GM19372 (cell line): Measurements from ENCODE around the gene FOXD4L1.
"Not testable (repeated sequence)": the region's sequence is repeated elsewhere in the genome, so short reads cannot be mapped to it uniquely, and the experiment has no call there.

Experiments used
- ATAC-seq: cut with Tn5 transposase; IDR thresholded peaks from one replicate; pipeline ENCODE4 v1.9.1; 2021; ENCODE audit warnings: mild to moderate bottlenecking, low read depth, moderate library complexity; ENCODE audit not compliant: unreplicated experiment

FOXD4L1 gene

DNA sequence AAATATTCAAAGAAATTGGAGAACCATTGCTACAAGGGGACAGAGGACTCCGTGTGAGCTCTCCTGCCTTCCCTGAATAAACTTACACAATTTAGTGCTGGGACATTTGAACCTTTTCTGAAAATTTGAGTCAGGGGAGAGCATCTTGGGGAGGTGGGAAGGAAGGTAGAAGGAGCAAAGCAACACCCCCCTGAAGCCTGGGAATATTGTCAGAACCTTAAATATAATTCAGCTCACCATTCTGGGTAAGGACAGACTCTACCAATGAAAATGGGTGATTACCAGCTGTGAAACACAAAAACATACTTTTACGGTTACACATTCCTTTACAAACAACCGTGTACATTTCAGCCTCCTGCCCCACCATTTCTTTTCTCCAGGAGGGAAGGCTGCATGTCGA, at the start of gene FOXD4L1:
Gene FOXD4L1 (plus strand): TSS at position 301 of the 400 bp plus-strand sequence. CDS start 592 bp downstream, outside the sequence.
- ATAC-seq = not testable (repeated sequence)

DNA sequence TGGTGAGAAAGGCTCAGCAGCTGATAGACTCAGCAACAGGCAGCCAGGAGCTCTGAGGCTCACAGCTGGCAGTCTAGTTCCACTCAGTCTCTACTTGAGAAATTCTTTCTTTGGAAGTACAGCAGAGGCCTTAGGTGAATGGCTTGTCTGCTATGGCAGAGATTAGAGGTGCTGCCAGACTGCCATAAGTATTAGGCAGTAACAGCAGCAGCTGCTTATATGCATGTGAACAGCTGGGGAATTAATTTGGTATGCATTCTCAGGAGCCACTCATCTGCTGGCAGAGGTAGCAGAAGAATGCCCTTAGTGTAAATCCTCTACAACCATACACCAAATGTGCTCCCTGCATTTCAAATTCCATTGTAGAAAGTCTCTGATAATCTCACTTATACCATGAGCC, 32.7 kb upstream of the FOXD4L1 start:
- ATAC-seq = not testable (repeated sequence)

DNA sequence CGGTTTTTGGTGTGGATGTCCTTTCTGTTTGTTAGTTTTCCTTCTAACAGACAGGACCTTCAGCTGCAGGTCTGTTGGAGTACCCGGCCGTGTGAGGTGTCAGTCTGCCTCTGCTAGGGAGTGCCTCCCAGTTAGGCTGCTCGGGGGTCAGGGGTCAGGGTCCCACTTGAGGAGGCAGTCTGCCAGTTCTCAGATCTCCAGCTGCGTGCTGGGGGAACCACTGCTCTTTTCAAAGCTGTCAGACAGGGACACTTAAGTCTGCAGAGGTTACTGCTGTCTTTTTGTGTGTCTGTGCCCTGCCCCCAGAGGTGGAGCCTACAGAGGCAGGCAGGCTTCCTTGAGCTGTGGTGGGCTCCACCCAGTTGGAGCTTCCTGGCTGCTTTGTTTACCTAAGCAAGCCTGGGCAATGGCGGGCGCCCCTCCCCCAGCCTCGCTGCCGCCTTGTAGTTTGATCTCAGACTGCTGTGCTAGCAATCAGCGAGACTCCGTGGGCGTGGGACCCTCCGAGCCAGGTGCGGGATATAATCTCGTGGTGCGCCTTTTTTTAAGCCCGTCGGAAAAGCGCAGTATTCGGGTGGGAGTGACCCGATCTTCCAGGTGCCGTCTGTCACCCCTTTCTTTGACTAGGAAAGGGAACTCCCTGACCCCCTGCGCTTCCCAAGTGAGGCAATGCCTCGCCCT, 21.6 kb upstream of the FOXD4L1 start:
- ATAC-seq = not testable (repeated sequence)

DNA sequence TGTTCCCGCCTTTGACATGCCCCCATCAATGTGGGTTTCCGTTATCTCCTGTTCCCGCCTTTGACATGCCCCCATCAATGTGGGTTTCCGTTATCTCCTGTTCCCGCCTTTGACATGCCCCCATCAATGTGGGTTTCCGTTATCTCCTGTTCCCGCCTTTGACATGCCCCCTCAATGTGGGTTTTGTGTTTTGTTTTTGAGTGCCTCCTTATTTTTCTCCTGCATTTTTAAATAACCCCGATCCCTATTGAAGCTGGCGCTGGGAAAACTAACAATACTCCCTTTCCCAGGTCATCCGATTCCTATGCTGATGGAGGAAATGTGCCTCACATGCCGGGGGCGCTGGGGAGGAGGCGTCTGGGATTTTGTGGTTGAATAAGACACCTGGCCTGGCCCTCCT, 1.9 kb upstream of the FOXD4L1 start:
- ATAC-seq = not testable (repeated sequence)

DNA sequence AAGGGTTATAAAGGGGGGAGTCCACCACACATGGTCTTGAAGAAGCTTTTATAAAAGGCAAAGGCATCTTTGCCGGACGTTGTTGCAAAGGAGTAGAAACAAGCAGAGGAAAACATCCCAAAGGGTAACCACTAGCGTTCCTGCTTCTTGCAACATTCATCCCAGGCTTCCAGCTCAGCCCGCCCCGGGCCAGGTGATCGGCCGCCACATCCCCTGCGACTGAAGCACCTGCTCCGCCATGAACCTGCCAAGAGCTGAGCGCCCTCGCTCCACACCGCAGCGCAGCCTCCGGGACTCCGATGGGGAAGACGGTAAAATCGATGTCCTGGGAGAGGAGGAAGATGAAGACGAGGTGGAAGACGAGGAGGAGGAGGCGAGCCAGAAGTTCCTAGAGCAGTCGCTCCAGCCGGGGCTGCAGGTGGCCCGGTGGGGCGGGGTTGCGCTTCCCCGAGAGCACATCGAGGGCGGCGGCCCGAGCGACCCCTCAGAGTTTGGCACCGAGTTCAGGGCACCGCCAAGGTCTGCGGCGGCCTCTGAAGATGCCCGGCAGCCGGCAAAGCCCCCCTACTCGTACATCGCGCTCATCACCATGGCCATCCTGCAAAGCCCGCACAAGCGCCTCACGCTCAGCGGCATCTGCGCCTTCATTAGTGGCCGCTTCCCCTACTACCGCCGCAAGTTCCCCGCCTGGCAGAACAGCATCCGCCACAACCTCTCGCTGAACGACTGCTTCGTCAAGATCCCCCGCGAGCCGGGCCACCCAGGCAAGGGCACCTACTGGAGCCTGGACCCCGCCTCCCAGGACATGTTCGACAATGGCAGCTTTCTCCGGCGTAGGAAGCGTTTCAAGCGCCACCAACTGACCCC, 787 bp downstream of the FOXD4L1 start:
- ATAC-seq = not testable (repeated sequence)

DNA sequence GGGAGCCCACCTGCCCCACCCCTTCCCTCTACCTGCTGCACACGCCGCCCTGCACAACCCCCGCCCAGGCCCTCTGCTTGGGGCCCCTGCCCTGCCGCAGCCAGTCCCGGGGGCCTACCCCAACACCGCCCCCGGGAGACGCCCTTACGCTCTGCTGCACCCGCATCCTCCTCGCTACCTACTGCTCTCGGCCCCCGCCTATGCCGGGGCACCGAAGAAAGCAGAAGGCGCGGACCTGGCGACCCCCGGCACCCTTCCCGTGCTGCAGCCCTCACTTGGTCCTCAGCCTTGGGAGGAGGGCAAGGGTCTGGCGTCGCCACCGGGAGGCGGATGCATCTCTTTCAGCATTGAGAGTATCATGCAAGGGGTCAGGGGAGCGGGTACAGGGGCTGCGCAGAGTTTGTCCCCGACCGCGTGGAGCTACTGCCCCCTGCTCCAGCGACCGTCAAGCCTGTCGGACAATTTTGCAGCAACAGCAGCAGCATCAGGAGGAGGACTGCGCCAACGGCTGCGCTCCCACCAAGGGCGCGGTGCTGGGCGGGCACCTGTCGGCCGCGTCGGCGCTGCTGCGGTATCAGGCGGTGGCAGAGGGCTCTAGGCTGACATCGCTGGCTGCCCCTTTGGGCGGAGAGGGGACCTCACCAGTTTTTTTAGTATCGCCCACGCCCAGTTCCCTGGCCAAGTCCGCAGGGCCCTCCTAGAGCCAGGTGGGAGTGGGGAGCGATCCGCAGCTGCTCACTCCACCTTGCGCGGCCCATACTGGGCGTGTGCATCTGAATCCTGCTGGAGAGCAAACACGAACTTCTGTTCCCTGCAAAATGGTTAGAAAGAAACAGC, 1.6 kb downstream of the FOXD4L1 start:
- not testable (repeated sequence) for ATAC-seq

DNA sequence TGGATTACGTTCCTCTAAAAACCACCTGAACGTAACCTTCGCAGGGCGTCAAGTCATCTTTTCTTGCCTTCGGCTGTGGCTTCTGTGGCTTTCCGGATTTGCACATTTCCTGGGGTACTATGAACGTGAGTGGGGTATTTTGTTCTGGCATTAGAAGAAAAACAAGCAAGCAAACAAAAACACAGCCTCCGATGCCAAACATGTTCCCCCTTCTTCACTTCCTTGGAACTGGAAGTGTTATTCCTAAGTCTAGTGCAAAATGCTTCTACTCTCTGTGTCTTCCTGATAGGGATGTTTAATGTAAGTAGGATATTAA, 2.2 kb downstream of the FOXD4L1 start:
- ATAC-seq = not testable (repeated sequence)

DNA sequence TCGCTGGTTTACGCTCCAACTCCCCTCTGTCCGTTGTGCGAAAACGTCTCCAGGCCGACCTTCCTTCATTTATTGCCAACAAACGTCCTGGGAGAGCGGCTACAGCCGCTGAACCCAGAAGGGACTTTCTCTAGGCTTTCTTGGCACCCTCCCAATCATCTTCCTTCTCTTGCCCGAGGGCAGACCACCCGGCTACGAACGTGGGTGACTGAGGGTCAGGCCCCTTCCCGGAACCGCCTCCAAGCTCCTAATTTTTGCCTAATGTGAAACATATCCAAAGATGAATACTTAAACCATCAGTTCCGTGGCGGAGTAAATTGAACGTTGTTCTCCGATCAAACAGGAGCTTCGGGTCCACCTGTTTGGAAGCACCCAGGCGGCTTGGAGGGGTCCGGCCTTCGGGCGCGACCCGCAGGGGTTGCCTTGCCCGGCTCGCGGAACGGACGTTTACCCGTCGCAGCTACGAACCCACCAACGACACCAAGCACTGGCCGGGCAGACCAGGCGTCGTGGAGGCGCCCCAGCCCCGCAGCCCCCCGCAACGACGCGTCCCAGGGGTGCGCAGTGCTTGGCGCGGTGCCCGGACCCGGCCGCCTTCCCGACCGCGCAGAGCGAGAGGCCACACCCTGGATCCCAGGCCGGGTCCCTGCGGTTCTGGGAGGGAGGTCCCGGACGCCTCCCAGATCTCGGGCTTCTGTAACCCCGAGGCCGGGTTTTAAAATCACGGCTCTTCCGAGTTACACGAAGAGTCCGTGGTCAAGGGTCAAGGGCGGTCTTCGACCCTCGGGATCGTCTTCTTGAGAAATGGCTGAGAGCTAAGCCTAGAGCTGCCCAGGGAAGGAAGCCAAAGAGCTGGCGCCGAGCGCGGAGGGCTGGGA, 4.0 kb downstream of the FOXD4L1 start:
- ATAC-seq = peak; percentile 20

DNA sequence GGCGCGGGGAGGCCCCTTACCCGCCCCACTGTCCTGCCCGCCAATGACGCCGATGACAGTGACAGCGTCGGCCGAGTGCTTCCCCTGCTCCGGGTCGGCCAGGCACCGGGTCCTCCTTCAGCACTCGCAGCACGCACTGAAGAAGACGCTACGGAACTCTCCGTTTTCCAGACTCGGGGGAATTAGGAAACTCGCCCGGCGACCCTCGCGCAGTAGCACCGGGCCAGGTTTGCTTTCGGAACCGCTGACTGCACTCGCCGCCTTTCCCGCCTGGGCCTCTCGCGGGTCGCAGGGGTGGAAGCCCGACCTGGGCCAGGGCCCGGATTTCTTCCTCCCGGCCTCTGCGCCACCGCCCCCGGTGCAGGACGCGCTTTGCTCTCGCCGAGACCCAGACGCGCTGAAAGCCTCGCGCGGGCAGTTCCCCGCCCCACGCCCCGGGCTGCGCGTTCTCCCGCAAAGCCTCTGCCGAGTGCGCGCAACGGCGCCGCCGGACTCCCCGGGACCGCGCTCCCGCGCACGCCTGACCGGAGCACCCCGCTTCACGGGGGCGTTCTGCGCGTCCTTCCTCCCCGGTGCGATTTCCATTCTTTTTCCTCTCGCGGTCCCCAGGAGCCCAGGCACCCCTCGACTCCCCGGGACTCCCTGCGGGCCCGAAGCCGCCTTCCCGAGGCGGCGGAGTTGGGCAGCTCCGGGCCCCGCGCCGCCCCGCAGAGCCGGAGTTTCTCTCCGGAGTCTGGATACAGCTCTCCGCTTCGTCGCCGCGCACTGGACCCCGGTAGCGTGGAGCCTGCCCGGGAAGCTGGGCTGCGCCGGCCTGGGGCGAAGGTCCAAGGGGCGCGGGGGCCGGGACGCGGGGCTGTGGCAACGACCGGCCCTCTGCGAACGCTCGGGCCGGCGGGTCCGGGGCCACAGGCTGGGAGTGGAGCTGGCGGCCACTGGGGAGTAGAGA, 4.9 kb downstream of the FOXD4L1 start:
- ATAC-seq = peak; percentile 84

DNA sequence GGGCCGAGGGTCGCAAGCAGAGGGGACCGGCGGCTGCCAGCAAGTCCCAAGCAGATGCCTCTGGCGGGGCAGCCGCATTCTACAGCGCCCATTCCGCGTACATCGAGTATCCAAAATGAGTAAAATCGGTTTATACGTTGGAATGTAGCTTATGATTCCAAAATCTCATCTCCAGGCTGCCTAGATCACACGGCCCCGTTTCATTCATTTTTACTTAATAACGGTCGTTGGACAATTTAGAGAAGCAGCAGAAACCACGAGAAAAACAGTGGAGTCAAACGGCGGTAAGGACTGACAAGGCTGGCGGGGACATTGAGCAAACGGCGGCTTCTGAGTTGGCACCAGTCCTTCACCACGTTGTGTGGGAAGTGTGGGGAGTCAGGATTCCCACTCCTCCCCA, 5.6 kb downstream of the FOXD4L1 start:
- ATAC-seq = not testable (repeated sequence)

DNA sequence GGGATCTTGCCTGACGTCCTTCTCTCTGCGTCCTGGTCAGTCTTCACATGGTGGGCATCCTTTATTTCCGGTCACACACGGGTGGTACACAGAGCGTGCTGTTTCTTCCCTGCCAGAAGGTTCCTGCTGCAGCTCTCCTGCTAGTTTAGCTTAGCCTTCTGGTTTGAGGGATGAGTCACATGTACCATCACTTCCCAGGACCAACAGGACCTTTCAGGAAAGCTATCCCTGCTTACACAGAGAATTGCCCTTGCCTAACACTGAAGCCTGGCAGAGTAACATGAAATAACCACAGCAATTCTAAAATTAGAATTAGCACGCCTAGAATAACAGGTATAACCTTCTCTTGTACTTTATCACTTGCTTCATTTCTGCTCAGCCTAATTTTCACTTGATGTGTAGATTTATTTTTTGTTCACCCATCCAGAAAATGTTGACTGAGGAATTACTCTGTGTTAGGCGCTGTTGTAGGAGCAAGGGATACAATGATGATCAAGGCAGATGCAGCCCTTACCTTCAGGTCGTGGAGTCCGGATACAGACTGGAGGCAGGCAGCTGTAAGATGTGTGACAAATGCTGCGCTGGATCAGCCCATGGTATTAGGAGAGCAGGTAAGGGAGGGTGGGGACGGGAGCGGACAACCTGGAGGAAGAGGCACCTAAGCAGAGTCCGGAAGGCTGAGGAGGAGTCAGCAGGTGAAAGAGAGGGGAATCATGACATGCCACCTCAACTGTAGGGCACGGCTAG, 9.1 kb downstream of the FOXD4L1 start:
- not testable (repeated sequence) for ATAC-seq

DNA sequence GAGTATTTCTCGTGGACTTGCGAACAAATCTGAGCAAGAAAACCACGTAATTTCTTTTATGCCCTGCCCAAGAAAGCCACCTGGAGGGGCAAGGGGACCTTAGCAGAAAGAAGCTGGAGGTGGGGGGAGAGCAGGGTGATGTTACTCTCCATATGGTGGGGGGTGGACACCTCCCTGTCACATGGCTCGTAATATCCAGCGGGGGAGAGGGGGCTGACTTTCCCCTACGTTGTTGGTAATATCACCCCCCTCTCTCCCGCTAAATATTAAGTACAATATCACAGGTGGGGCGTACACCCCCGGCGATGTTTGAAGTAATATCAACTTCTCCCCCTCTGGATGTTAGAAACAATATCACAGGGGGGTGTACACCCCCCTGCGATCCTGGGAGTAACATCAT, 9.7 kb downstream of the FOXD4L1 start:
- ATAC-seq = not testable (repeated sequence)

DNA sequence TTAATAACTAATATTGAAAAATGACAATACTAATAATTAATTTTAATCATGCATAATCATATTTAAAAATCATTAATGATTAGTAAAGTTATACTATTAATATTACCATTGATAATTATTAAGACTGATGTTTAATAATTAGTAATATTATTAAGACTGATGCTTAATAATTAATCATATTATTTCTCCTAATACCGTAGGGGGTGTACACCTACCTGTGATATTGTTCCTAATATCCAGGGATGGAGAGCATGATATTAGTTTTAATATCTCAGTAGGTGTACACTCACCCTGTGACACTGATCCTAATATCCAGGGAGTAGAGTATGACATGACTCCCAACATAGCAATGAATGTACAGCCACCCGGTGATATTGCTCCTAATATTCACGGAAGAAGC, 12.4 kb downstream of the FOXD4L1 start:
- not testable (repeated sequence) for ATAC-seq

DNA sequence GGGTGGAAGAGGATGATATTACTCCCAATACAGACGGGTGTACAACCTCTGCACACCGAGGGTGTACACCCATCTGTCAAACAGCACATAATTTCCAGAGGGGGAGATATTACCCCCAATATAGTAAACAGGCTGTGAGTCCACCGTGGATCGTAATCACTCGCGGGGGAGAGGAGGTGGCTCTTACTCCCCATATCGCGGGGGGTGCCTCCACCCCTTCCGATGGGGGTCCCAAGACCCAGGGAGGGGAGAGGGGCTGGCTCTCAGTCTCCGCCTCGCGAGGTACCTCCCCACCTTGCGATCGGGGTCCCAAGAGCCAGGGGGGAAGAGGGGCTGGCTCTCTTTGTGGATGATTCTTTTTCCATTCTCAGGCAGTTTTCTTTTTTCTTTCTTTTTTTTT, 13.4 kb downstream of the FOXD4L1 start:
- not testable (repeated sequence) for ATAC-seq

DNA sequence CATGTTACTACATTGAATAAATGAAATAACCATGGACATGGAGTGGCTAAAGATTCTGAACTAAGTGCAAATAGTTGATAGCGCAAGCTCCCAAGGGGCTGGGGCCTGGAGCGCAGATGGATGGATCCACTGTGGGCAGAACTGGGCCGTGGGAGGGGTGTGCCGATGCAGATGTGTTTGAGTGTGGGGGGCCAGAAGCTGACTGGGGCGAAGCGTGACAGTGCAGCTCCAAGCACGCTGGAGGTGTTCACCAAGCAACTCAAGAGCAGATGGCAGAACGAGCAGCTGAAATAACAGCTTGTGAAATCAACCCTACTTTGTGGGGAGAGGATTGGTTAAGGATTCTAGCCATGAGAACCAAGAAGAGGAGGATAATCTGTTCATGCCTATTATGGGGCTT, 17.0 kb downstream of the FOXD4L1 start:
- ATAC-seq = not testable (repeated sequence)

DNA sequence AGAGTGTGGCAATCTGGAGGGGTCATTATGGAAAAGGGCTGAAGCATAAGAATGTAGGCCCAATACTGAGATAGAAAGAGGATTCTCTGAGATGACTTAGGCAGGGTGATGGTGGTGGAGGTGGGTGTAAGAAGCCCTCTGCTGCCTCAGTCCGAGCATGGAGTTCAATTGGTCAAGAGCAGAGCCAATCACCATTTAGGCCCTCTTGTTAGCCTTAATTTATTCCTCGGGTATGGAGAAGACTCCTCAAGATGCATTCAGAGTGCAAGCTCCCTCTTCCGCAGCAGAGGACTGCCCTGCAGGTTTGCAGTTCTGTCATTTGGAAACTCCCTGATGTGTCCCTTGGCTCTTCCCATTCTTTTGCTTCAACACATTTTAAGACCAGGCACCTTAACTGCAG, 17.5 kb downstream of the FOXD4L1 start:
- ATAC-seq = not testable (repeated sequence)

DNA sequence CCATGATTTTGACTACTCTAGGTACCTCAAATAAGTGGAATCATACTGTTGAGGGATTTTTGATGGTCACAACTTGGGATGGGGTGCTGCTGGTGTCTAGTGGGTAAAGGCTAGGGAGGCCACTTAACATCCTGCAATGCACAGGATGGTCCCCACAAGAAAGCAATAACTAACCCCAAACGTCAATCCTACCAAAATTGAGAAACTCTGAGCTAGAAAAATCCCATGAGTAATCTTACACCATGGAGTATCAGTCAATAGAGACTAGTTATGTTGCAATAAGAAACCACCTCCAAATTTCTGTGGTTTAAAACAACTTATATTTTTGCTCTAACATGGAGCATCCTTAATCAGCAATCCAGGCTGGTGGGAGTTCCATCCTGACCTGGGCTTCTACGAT, 18.6 kb downstream of the FOXD4L1 start:
- ATAC-seq = not testable (repeated sequence)

DNA sequence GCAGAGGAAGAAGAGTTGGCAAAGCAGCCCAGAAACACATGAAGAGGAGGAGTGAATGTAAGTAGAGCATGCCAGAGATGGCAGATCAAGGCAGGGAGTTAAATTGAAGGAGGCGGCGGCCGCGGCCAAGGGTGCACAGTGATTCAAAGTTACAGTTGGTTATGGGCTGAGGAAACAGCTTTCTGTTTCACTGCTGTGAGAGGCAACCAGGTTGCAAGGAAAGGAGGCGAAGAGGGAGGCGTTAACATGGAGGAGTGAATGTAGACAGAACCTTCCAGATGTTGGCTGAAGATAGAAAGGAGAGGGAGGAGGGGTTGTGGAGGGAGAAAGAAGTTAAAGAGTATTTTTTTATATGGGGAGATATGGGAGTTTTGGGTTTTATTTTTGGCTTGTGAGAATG, 22.4 kb downstream of the FOXD4L1 start:
- ATAC-seq = not testable (repeated sequence)
